ENCODE measurements around the gene ACTL8.

DNA sequence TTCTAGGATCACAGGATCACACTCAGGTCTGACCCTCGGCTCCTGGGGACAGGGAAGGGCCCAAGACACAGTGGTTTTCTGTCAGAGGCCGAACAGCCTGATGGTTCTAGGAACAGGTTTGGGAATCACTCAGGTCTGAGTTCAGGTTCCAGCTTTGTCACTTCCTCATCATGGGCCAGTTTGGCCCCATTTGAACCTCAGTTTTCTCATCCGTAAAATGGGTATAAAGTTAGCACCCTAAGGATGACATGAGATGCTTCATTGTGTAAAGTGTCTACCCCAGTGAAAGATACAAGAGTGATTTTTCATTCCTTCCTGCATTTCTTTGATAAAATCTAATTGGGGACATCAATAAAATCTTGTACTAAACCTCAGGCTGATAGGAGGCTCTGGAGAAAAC is 11.2 kb upstream of the ACTL8 start:
- TF ChIP-seq POLR2A (IDR thresholded peaks at IDR 0.05) (no peak), CTCF (IDR thresholded peaks at IDR 0.05) (no peak), POLR2AphosphoS5 (IDR thresholded peaks at IDR 0.05) (no peak)
